ENCODE data around the gene UGT2B7.
"Not testable (repeated sequence)": the region's sequence is repeated elsewhere in the genome, so short reads cannot be mapped to it uniquely, and the experiment has no call there.

UGT2B7 gene

GRCh38 chr4:69096111-69096656 is at the start of gene UGT2B7:
TSS of gene UGT2B7 (plus strand) at chr4:69096474. CDS start at chr4:69096521, 47 bp downstream.
- no peak for DNase-seq

- no peak for DNase-seq
Observed at GRCh38 chr4:69049860-69050259, 46.4 kb upstream of the UGT2B7 start.

GRCh38 chr4:69050853-69051575 is 45.3 kb upstream of the UGT2B7 start:
- not testable (repeated sequence) for DNase-seq

GRCh38 chr4:69051576-69051943 is 44.7 kb upstream of the UGT2B7 start:
- DNase-seq = no peak

GRCh38 chr4:69053309-69053885 is 42.9 kb upstream of the UGT2B7 start:
- not testable (repeated sequence) for DNase-seq

GRCh38 chr4:69054033-69054432 is 42.2 kb upstream of the UGT2B7 start:
- DNase-seq = not testable (repeated sequence)

- DNase-seq = no peak
Observed at GRCh38 chr4:69054578-69055200, 41.6 kb upstream of the UGT2B7 start.

- DNase-seq = no peak
Observed at GRCh38 chr4:69056150-69056549, 40.1 kb upstream of the UGT2B7 start.

- no peak for DNase-seq
Observed at GRCh38 chr4:69056921-69057550, 39.2 kb upstream of the UGT2B7 start.

GRCh38 chr4:69057620-69058409 is 38.5 kb upstream of the UGT2B7 start:
- no peak for DNase-seq

- DNase-seq = no peak
Observed at GRCh38 chr4:69058410-69059059, 37.7 kb upstream of the UGT2B7 start.

- no peak for DNase-seq
Observed at GRCh38 chr4:69060651-69061308, 35.5 kb upstream of the UGT2B7 start.

GRCh38 chr4:69064391-69064790 is 31.9 kb upstream of the UGT2B7 start:
- no peak for DNase-seq

GRCh38 chr4:69066945-69067344 is 29.3 kb upstream of the UGT2B7 start:
- DNase-seq = no peak

GRCh38 chr4:69069085-69069484 is 27.2 kb upstream of the UGT2B7 start:
- no peak for DNase-seq

GRCh38 chr4:69070590-69070989 is 25.7 kb upstream of the UGT2B7 start:
- no peak for DNase-seq

GRCh38 chr4:69071286-69071685 is 25.0 kb upstream of the UGT2B7 start:
- DNase-seq = no peak

- DNase-seq = no peak
Observed at GRCh38 chr4:69073375-69073774, 22.9 kb upstream of the UGT2B7 start.

- no peak for DNase-seq
Observed at GRCh38 chr4:69075061-69075792, 21.0 kb upstream of the UGT2B7 start.

GRCh38 chr4:69078852-69079251 is 17.4 kb upstream of the UGT2B7 start:
- DNase-seq = no peak

- no peak for DNase-seq
Observed at GRCh38 chr4:69088473-69088872, 7.8 kb upstream of the UGT2B7 start.
